ENCODE results near the gene FHDC1.

FHDC1 gene

GRCh38 chr4:152996672-152997071 is 60.5 kb downstream of the FHDC1 start:
- H3K27me3 Mint-ChIP-seq: peaks cover 62% of the 10 kb centered on the region

GRCh38 chr4:152997288-152997687 is 61.2 kb downstream of the FHDC1 start:
- no peaks in the 10 kb centered on the region for H3K36me3 Mint-ChIP-seq (ENCODE audit: insufficient read depth)
- H3K27ac Mint-ChIP-seq (ENCODE audit: low read depth): no peak overlapping the region
- H3K27me3 Mint-ChIP-seq: peaks cover 68% of the 10 kb centered on the region
- H3K4me3 Mint-ChIP-seq: no peak overlapping the region
- ATAC-seq (replicated peaks; ENCODE audit: extremely low read depth, poor library complexity, severe bottlenecking) (no peak), DNase-seq (ENCODE audit: low spot score in 2 of 2) (no peak)
- no peaks in the 10 kb centered on the region for H3K9me3 Mint-ChIP-seq
- no peaks in the 10 kb centered on the region for H3K4me1 Mint-ChIP-seq

More at GRCh38 chr4:152996672-152997071, 60.5 kb downstream of the FHDC1 start:
- Mint-ChIP-seq H3K4me3 (no peak overlapping the region), H3K36me3 (ENCODE audit: insufficient read depth) (no peaks in the 10 kb centered on the region), H3K4me1 (no peaks in the 10 kb centered on the region), H3K9me3 (no peaks in the 10 kb centered on the region), H3K27ac (ENCODE audit: low read depth) (no peak overlapping the region)
- ATAC-seq (replicated peaks; ENCODE audit: extremely low read depth, poor library complexity, severe bottlenecking): no peak
- no peak for DNase-seq (ENCODE audit: low spot score in 2 of 2)

- Mint-ChIP-seq H3K4me3 (no peak overlapping the region), H3K4me1 (no peaks in the 10 kb centered on the region), H3K27ac (ENCODE audit: low read depth) (no peak overlapping the region), H3K36me3 (ENCODE audit: insufficient read depth) (no peaks in the 10 kb centered on the region), H3K9me3 (no peaks in the 10 kb centered on the region), H3K27me3 (peaks cover 70% of the 10 kb centered on the region)
- DNase-seq (ENCODE audit: low spot score in 2 of 2) (no peak), ATAC-seq (replicated peaks; ENCODE audit: extremely low read depth, poor library complexity, severe bottlenecking) (no peak)
Measured at GRCh38 chr4:152997771-152998487, 61.8 kb downstream of the FHDC1 start.

GRCh38 chr4:152998861-152999260 is 62.7 kb downstream of the FHDC1 start:
- ATAC-seq (replicated peaks; ENCODE audit: extremely low read depth, poor library complexity, severe bottlenecking): no peak
- peaks cover 70% of the 10 kb centered on the region for H3K27me3 Mint-ChIP-seq
- no peaks in the 10 kb centered on the region for H3K9me3 Mint-ChIP-seq
- H3K4me1 Mint-ChIP-seq: no peaks in the 10 kb centered on the region
- H3K4me3 Mint-ChIP-seq: no peak overlapping the region
- no peaks in the 10 kb centered on the region for H3K36me3 Mint-ChIP-seq (ENCODE audit: insufficient read depth)
- H3K27ac Mint-ChIP-seq (ENCODE audit: low read depth): no peak overlapping the region
- no peak for DNase-seq (ENCODE audit: low spot score in 2 of 2)

GRCh38 chr4:152999346-153000075 is 63.4 kb downstream of the FHDC1 start:
- Mint-ChIP-seq H3K36me3 (ENCODE audit: insufficient read depth) (no peaks in the 10 kb centered on the region), H3K4me3 (no peak overlapping the region), H3K27me3 (peaks cover 68% of the 10 kb centered on the region), H3K9me3 (no peaks in the 10 kb centered on the region), H3K27ac (ENCODE audit: low read depth) (no peak overlapping the region), H3K4me1 (no peaks in the 10 kb centered on the region)
- no peak for ATAC-seq (replicated peaks; ENCODE audit: extremely low read depth, poor library complexity, severe bottlenecking)
- DNase-seq (ENCODE audit: low spot score in 2 of 2): no peak

GRCh38 chr4:153000076-153000420 is 63.9 kb downstream of the FHDC1 start:
- peaks cover 62% of the 10 kb centered on the region for H3K27me3 Mint-ChIP-seq
- DNase-seq (ENCODE audit: low spot score in 2 of 2): no peak
- H3K9me3 Mint-ChIP-seq: no peaks in the 10 kb centered on the region
- no peak overlapping the region for H3K27ac Mint-ChIP-seq (ENCODE audit: low read depth)
- H3K36me3 Mint-ChIP-seq (ENCODE audit: insufficient read depth): no peaks in the 10 kb centered on the region
- H3K4me3 Mint-ChIP-seq: no peak overlapping the region
- ATAC-seq (replicated peaks; ENCODE audit: extremely low read depth, poor library complexity, severe bottlenecking): no peak
- H3K4me1 Mint-ChIP-seq: no peaks in the 10 kb centered on the region

- H3K4me1 Mint-ChIP-seq: no peaks in the 10 kb centered on the region
- no peaks in the 10 kb centered on the region for H3K36me3 Mint-ChIP-seq (ENCODE audit: insufficient read depth)
- H3K27ac Mint-ChIP-seq (ENCODE audit: low read depth): no peak overlapping the region
- H3K9me3 Mint-ChIP-seq: no peaks in the 10 kb centered on the region
- no peak overlapping the region for H3K4me3 Mint-ChIP-seq
- H3K27me3 Mint-ChIP-seq: peaks cover 47% of the 10 kb centered on the region
- no peak for DNase-seq (ENCODE audit: low spot score in 2 of 2)
- ATAC-seq (replicated peaks; ENCODE audit: extremely low read depth, poor library complexity, severe bottlenecking): no peak
Measured at GRCh38 chr4:153001626-153002025, 65.5 kb downstream of the FHDC1 start.

GRCh38 chr4:153002110-153002509 is 66.0 kb downstream of the FHDC1 start:
- H3K4me1 Mint-ChIP-seq: no peaks in the 10 kb centered on the region
- no peak for DNase-seq (ENCODE audit: low spot score in 2 of 2)
- no peaks in the 10 kb centered on the region for H3K36me3 Mint-ChIP-seq (ENCODE audit: insufficient read depth)
- H3K27me3 Mint-ChIP-seq: peaks cover 42% of the 10 kb centered on the region
- no peaks in the 10 kb centered on the region for H3K9me3 Mint-ChIP-seq
- no peak overlapping the region for H3K4me3 Mint-ChIP-seq
- no peak for ATAC-seq (replicated peaks; ENCODE audit: extremely low read depth, poor library complexity, severe bottlenecking)
- H3K27ac Mint-ChIP-seq (ENCODE audit: low read depth): no peak overlapping the region

- Mint-ChIP-seq H3K36me3 (ENCODE audit: insufficient read depth) (no peaks in the 10 kb centered on the region), H3K4me1 (no peaks in the 10 kb centered on the region), H3K27me3 (peaks cover 21% of the 10 kb centered on the region), H3K9me3 (no peaks in the 10 kb centered on the region), H3K27ac (ENCODE audit: low read depth) (no peak overlapping the region), H3K4me3 (no peak overlapping the region)
- DNase-seq (ENCODE audit: low spot score in 2 of 2) (no peak), ATAC-seq (replicated peaks; ENCODE audit: extremely low read depth, poor library complexity, severe bottlenecking) (no peak)
Measured at GRCh38 chr4:153004081-153004850, 68.1 kb downstream of the FHDC1 start.

GRCh38 chr4:153005899-153006381 is 69.8 kb downstream of the FHDC1 start:
- H3K36me3 Mint-ChIP-seq (ENCODE audit: insufficient read depth): no peaks in the 10 kb centered on the region
- H3K4me1 Mint-ChIP-seq: no peaks in the 10 kb centered on the region
- H3K27ac Mint-ChIP-seq (ENCODE audit: low read depth): no peak overlapping the region
- no peaks in the 10 kb centered on the region for H3K9me3 Mint-ChIP-seq
- ATAC-seq (replicated peaks; ENCODE audit: extremely low read depth, poor library complexity, severe bottlenecking) (no peak), DNase-seq (ENCODE audit: low spot score in 2 of 2) (no peak)
- H3K4me3 Mint-ChIP-seq: no peak overlapping the region
- peaks cover 13% of the 10 kb centered on the region for H3K27me3 Mint-ChIP-seq

GRCh38 chr4:153008578-153009199 is 72.6 kb downstream of the FHDC1 start:
- H3K9me3 Mint-ChIP-seq: no peaks in the 10 kb centered on the region
- H3K4me1 Mint-ChIP-seq: no peaks in the 10 kb centered on the region
- no peaks in the 10 kb centered on the region for H3K27me3 Mint-ChIP-seq
- no peak overlapping the region for H3K4me3 Mint-ChIP-seq
- ATAC-seq (replicated peaks; ENCODE audit: extremely low read depth, poor library complexity, severe bottlenecking) (no peak), DNase-seq (ENCODE audit: low spot score in 2 of 2) (no peak)
- H3K27ac Mint-ChIP-seq (ENCODE audit: low read depth): no peak overlapping the region
- no peaks in the 10 kb centered on the region for H3K36me3 Mint-ChIP-seq (ENCODE audit: insufficient read depth)

- no peak for ATAC-seq (replicated peaks; ENCODE audit: extremely low read depth, poor library complexity, severe bottlenecking)
- peaks cover 2% of the 10 kb centered on the region for H3K36me3 Mint-ChIP-seq (ENCODE audit: insufficient read depth)
Measured at GRCh38 chr4:153010146-153010545, 74.0 kb downstream of the FHDC1 start.

More at GRCh38 chr4:153010146-153010545, 74.0 kb downstream of the FHDC1 start:
- no peak for DNase-seq (ENCODE audit: low spot score in 2 of 2)
- no peaks in the 10 kb centered on the region for H3K27me3 Mint-ChIP-seq
- H3K9me3 Mint-ChIP-seq: no peaks in the 10 kb centered on the region
- H3K4me1 Mint-ChIP-seq: no peaks in the 10 kb centered on the region
- H3K4me3 Mint-ChIP-seq: no peak overlapping the region
- no peak overlapping the region for H3K27ac Mint-ChIP-seq (ENCODE audit: low read depth)

Data from central memory CD8-positive, alpha-beta T cell (primary cell).